Thyroid gland (tissue), 4 donors: Measurements from ENCODE around the gene IZUMO4. TPM values are rescaled to one million over a fixed set of nuclear protein-coding genes. Genes with fewer than 3 reads are reported as not detected.
A peak's percentile ranks its signal among the peaks of the same experiment; 100 is the strongest.

ENCODE experiments used
- DNase-seq, 2 donors: peaks; one replicate each; pipeline ENCODE4 v3.0.0-alpha.2; 2019
- H3K27ac ChIP-seq, 3 donors: fragments of 200-600 bp; sonication (generic); 1 replicate in 2 of 3; 2 replicates in 1 of 3; pipeline ENCODE4 v1.5.1; 2016 to 2019; ENCODE audit warnings: mild to moderate bottlenecking in 1 of 3, moderate library complexity in 1 of 3
- H3K27me3 ChIP-seq: fragments of 200-600 bp; sonication (generic); one replicate; pipeline ENCODE4 v1.5.1; 2019
- H3K36me3 ChIP-seq, 2 donors: fragments of 200-600 bp; sonication (generic); one replicate each; pipeline ENCODE4 v1.5.1; 2016 to 2019
- H3K4me1 ChIP-seq, 2 donors: fragments of 200-600 bp; sonication (generic); one replicate each; pipeline ENCODE4 v1.5.1; 2017 to 2019
- H3K4me3 ChIP-seq, 3 donors: fragments of 200-600 bp; sonication (generic); replicated peaks in 1 of 3; 1 replicate in 2 of 3; 2 replicates in 1 of 3; pipeline ENCODE4 v1.5.1; 2016; ENCODE audit warnings: mild to moderate bottlenecking in 1 of 3
- H3K9me3 ChIP-seq: fragments of 200-600 bp; sonication (generic); one replicate; pipeline ENCODE4 v1.5.1; 2017
- CTCF ChIP-seq, 6 experiments: fragments of 200-600 bp in 3 of 6; fragments of 450-650 bp in 3 of 6; sonication (generic) in 3 of 6; IDR thresholded peaks; one replicate each; pipeline ENCODE4 v1.5.1; 2016 to 2019; ENCODE audit warnings: antibody characterized with exemption in 6 of 6, mild to moderate bottlenecking in 2 of 6, inconsistent platforms in 1 of 6, moderate library complexity in 1 of 6
- POLR2A ChIP-seq, 2 donors: fragments of 450-650 bp; IDR thresholded peaks; one replicate each; pipeline ENCODE4 v1.6.1; 2017; ENCODE audit warnings: antibody characterized with exemption in 2 of 2, mild to moderate bottlenecking in 2 of 2, moderate library complexity in 1 of 2
- WGBS, 2 donors: methylation state at CpG; one replicate each; pipeline ENCODE4 v1.1.5; 2017; 5-methylcytosine and 5-hydroxymethylcytosine counted together
- intact Hi-C: fragments of 100-400 bp; cut with DNase I; formaldehyde crosslinking; loops from one replicate; pipeline ENCODE4 v1.15.1; 2023
- total RNA-seq, 4 donors: library from RNA; depleted of rRNA; stranded (reverse); fragments of >200 nt; gene quantifications; one replicate each; pipeline ENCODE4 v1.2.3, GENCODE V29; 2016

The IZUMO4 gene
- total RNA-seq, 4 donors from 2014 or later, result 1.1 to 4.2 (median 2.9) TPM

DNA sequence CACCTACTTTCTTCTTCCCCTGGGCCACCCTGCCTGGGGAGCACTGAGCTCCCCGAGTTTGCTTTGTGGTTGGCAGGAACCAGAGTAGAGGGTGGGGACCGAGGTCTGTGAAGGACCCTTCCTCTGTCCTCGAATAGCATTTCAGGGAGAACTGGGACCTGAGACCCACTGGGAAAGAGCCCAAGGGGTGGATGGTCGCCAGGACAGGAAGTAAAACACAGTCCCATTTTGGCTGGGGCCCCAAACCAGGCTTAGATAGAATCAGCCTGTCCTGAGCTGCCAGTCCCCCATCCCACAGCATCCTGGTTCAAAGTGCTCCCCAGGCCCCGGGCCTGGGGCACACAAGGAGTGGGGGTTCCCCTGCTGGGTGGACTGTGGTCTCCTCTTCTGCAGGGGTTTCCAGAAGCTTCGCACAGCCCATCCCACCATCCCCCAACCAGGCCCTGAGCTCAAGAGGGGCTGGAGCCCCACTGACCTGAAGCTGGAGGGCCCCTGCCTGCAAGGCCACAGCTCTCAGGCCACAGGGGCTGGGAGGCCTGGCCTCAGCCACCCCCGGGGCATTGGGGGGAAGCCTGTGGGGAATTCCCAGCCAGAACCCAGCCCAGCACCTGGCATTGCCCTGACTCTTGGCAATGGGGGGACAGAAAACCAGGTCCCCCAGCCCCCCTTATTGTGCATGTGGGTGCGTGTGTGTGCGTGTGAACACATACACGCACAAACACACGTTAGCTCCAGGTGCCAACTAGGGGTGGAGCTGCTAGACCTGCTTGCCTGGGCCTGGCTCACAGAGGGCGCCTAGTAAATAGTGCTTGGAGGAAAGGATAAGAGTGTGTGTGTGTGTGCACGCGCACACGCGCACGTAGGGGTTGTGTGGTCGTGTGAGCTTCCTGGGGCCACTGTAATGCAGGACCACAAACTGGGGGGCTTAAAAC is 44.7 kb upstream of the IZUMO4 start:
- Histone ChIP-seq H3K9me3 (no peaks in the 10 kb centered on the region), H3K36me3 (peaks cover 0 to 7% of the 10 kb centered on the region in 2 donors), H3K4me1 (peaks cover 53 to 73% of the 10 kb centered on the region in 2 donors), H3K4me3 (peak overlapping the region in 1 of 3 donors; percentile 24), H3K27ac (peak overlapping the region; percentile 74 to 96 (median 96)), H3K27me3 (no peaks in the 10 kb centered on the region)
- intact Hi-C loops, result no loop called here
- 55 to 72% methylated on average over 14 to 16 of the region's 18 CpGs for WGBS, 2 donors
- TF ChIP-seq POLR2A (IDR thresholded peaks at IDR 0.05) (no peak), CTCF (IDR thresholded peaks at IDR 0.05) (no peak)
- peak in 1 of 2 donors; percentile 38 for DNase-seq

DNA sequence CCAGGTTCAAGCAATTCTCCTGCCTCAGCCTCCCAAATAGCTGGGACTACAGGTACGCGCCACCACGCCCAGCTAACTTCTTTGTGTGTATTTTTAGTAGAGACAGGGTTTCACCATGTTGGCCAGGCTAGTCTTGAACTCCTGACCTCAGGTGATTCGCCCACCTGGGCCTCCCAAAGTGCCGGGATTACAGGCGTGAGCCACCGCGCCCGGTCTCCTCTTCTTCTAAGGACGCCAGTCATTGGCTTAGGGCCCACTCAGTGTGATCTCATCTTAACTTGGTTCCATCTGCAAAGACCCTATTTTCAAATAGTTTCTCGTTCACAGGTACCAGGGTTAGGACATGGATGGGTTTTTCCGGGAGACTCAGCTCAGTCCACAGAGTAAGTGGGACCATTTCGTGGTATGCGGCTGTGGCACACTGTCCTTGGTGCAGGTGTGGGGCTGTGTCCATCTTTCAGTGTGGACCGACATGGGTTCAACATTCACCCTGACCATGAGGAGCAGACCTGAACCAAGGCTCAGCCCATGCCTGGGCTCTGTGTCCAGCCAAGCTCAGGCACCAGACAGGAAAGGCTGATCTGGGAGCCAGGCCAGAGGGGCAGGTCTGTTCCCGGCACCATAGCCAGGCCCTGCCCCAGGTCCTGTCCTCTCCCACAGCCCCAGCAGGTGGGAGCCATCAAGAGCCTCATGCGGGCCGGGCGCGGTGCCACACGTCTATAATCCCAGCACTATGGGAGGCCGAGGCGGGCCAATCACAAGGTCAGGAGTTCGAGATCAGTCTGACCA is 42.9 kb upstream of the IZUMO4 start:
- intact Hi-C loops, result no loop called here
- TF ChIP-seq POLR2A (IDR thresholded peaks at IDR 0.05) (no peak), CTCF (IDR thresholded peaks at IDR 0.05) (no peak)
- DNase-seq, result peak in 1 of 2 donors; percentile 51
- Histone ChIP-seq H3K9me3 (no peaks in the 10 kb centered on the region), H3K27ac (peak overlapping the region in 2 of 3 donors; percentile 12 to 96), H3K4me1 (peaks cover 38 to 73% of the 10 kb centered on the region in 2 donors), H3K27me3 (no peaks in the 10 kb centered on the region), H3K4me3 (no peak overlapping the region), H3K36me3 (peaks cover 0 to 3% of the 10 kb centered on the region in 2 donors)
- WGBS, 2 donors, result 87 to 88% methylated on average over 23 to 24 of the region's 24 CpGs

GRCh38 chr19:2054763-2055162 is 42.0 kb upstream of the IZUMO4 start:
- Histone ChIP-seq H3K4me3 (no peak overlapping the region), H3K4me1 (peaks cover 40 to 74% of the 10 kb centered on the region in 2 donors), H3K27me3 (no peaks in the 10 kb centered on the region), H3K9me3 (no peaks in the 10 kb centered on the region), H3K27ac (peak overlapping the region in 2 of 3 donors; percentile 27 to 96), H3K36me3 (no peaks in the 10 kb centered on the region)
- intact Hi-C loops, result no loop called here
- WGBS, 2 donors, result 76 to 77% methylated on average over 5 to 8 of the region's 8 CpGs
- no peak for DNase-seq
- no peak for TF ChIP-seq CTCF (IDR thresholded peaks at IDR 0.05)
- TF ChIP-seq POLR2A (IDR thresholded peaks at IDR 0.05), result no peak

GRCh38 chr19:2055931-2056836 is 40.5 kb upstream of the IZUMO4 start:
- intact Hi-C loops, result no loop called here
- no peak overlapping the region for H3K4me3 ChIP-seq
- no peaks in the 10 kb centered on the region for H3K36me3 ChIP-seq
- peak overlapping the region; percentile 88 to 100 (median 96) for H3K27ac ChIP-seq
- peaks cover 52 to 85% of the 10 kb centered on the region in 2 donors for H3K4me1 ChIP-seq
- no peaks in the 10 kb centered on the region for H3K27me3 ChIP-seq
- TF ChIP-seq POLR2A (IDR thresholded peaks at IDR 0.05) (peak in 1 of 2 donors; percentile 29), CTCF (IDR thresholded peaks at IDR 0.05) (no peak)
- DNase-seq, result peak; percentile 41 to 43
- WGBS, 2 donors, result 27 to 28% methylated on average over 10 to 14 of the region's 22 CpGs
- no peaks in the 10 kb centered on the region for H3K9me3 ChIP-seq
